HG02870 (cell line): ENCODE results near the gene CCND2.

Source experiments
- ATAC-seq: cut with Tn5 transposase; IDR thresholded peaks from one replicate; pipeline ENCODE4 v1.9.1; 2021; ENCODE audit warnings: mild to moderate bottlenecking, moderate library complexity; ENCODE audit not compliant: unreplicated experiment

The CCND2 gene

DNA sequence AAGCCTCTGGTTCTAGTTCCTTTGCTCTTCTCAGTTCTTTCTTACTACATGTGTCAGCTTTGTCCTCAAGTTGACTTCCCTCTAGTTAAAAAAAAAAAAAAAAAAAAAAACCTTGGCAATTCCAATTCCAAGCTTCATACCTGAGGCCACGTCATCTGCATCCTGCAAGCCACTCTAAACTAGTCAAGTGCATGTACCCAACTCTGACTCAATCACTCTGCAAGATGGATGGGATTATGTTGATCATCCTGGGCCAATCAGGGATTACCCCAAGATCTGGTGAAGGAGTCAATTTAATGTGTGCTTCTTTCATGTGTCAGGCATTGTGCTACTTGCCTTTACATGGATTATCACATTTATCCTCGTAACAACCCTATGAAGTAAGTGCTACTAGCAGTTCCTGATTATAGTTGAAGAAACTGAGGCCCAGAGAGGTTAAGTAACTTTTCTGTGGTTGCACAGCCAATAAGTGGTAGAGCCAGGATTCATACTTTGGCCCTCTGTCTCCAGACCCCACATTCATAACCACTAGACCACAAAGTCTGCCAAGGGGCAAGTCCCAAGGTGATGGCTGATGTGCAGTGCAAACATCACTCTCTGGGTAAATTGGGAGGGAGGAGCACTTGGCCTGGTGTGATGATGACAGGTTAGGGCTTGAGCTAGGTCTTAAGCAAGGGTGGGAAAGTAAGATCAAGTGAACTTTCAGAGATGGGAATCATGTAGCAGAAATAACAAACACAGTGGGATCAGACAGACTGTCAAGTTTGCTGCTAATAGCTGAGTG, 17.3 kb upstream of the CCND2 start:
- no peak for ATAC-seq

DNA sequence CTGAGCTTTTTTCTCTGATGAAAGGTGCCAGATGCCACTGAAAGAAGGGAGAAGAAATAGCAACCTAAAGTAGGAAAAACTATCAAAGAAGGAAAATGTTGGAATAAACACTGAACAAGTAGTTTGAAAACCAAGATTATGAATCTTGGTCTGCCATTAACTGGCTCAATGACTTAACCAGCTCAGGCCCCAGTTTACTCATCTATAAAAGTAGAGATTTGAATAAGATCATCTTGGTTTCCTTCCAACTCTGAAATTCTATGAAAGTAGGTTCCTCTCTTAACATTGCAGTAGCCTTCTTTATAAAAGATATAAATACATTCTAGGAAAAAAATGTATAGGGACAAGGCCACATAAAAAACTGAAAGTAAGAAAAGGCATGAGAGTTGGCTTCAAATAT, 16.1 kb upstream of the CCND2 start:
- ATAC-seq, result no peak

DNA sequence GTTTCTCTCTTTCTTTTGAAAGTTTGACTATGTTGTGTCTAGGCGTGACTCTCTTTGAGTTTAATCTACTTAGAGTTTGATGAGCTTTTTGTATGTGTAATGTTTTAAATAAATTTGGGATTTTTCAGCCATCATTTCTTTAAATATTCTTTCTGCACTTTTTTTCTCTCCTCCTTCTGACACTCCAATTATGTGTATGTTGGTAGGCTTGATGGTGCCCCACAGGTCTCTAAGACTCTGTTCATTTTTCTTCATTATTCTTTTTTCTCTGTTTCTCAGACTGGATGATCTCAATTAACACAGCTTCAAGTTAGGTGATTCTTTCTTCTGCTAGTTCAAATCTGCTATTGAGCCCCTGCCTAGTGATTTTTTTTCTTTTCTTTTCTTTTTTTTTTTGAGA, 14.5 kb upstream of the CCND2 start:
- ATAC-seq, result no peak

DNA sequence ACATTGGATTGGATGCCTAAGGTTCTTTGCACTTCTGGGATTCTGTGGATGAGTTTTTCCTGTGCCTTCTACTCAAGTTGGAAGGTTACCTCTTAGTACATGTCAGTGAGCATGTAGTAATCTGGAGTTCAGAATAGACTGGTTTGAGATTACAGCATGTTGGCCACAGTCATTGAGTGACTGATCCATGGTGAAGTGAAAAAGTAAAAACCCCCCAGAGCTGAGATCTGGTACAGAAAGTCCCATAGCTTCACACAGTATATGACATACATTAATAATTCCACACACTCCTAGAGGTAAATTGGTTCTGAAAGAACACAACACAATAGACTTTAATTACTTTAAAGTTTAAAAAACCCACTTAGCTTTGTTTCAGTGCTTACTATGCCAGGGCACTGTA, 11.9 kb upstream of the CCND2 start:
- peak; percentile 57 for ATAC-seq

DNA sequence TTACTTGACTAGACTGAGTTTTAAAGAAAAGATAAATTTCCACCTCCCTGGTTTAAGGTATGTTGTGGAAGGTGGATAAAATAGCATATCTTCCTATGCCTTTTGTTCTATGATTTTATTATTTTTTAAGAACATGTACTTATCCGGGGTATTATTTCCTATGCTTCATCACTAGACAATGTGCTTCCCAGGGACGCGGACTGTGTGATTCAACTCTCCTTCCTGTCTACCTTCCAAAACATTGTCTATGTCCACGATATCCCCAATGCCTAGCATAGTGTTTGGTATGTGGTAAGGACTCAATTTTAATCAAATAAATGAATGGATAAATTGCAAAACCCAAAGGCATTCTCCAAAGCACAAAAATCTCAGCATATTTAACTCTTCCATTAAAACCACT, 8.3 kb upstream of the CCND2 start:
- ATAC-seq, result no peak

DNA sequence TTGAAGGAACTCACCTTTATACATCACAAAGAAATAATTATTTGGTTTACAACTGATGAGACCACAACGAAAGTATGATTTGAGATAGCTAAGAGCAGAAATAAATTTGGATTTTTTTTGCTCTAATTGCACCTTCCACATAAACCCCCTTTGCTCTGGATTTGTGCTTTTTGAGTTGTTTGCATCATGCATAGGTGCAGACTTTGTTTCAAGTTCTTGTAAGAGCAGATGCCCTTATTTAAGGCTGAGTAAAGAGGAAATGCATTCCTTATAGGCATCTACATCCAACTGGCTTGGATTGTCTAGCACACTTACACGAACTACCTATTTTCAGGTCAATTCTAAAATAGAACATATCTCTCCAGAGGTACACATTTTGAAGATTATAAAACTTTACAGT, 6.6 kb upstream of the CCND2 start:
- no peak for ATAC-seq

DNA sequence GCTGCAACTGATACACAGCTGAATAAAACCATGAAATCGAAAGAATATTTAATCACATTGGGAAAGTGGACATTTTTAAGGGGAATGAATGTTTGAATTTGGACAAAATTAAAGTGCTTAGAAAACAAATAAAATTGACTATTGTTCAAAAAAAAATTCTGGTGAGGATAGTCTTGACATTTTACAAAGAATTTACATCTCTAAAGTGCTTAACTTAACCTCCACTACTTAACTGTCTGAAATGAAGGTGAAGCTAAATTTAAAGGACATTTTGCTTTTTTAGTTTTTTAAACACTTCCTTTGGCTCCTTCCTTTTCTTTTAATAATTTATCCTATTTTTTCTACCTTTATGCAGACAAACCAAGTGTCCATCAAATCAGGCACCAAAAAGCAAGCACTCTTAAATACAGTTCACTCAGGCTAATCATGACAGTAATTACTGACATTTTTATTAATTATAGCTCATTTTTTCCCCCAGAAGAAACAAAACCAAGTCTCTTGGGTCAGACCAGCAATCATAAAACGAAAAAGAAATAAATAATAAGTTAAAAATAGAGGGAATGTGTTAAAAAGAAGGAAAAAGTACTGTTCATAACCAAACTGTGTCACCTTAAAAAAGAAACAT, 5.7 kb upstream of the CCND2 start:
- ATAC-seq, result no peak

DNA sequence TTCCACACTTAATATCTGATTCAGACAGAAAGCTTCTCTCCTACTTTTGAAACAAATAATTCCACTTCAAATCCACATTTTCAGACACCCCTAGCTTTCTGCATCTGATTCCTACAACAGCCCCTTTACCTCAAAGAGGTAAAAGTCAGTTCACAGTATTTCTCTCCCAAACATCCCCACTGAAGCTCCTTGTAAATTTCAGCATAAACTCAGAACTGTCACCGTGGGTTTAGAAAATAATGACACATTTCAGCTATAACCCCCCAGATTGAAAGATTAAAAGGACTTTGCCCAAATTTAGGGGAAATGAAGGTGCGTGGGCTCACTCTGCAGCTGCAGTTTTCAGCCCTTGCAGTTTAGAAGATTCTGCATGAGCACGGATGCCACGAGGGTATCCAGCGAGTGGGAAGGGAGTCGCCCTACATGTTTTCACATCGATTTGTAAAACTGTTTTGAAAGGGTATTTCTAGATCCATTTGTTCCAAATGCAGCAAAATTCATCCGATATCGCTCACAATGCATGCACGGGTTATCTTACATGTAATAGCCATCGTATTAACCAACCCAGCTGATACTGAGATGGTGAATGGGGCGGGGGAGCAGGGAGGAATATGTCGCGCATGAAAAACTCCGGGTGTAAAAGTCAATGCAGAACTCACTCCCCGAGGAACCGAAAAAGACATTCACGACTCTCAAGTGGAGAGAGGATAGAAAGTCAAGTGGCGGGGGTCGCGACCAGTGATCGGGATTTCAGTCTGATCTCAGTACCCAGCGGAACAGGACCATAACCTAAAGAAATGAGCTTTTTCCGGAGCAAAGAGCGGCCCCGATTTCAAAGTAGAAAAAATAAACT, 5.0 kb upstream of the CCND2 start:
- no peak for ATAC-seq

DNA sequence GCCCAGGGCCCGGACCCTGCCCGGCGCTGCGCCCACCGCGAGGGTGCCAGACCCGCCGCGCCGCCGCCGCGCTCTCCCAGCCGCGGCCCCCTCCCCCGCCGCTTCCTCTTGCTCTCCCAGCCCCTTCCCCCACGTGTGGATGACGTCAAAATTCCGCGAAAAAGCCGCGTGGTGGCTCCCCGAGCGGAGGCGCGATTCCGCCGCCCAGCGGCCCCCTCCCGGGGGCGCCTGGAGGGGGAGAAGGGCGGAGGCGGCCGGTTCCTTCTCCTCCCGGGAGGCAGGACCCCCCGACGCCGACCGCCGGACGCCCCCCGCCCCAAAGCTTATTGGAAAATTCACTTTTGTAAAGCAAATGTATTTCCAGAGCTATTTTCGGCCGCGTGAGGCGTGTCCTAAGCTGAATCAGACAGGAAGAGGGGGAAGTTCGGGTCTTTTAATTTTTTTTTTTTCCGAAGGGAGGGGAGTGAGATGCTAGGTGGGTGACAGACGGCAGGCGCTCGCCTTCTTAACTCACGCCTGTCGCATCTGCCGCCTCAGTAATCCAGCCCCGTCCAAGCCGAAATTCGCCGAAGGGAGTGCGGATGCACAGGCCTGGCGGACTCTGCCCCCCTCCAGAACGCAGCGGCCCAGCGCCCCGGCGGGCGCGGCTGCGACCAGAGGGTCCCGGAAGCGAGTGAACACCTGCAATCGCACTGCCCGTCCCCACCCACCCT, 4.1 kb upstream of the CCND2 start:
- ATAC-seq, result no peak

DNA sequence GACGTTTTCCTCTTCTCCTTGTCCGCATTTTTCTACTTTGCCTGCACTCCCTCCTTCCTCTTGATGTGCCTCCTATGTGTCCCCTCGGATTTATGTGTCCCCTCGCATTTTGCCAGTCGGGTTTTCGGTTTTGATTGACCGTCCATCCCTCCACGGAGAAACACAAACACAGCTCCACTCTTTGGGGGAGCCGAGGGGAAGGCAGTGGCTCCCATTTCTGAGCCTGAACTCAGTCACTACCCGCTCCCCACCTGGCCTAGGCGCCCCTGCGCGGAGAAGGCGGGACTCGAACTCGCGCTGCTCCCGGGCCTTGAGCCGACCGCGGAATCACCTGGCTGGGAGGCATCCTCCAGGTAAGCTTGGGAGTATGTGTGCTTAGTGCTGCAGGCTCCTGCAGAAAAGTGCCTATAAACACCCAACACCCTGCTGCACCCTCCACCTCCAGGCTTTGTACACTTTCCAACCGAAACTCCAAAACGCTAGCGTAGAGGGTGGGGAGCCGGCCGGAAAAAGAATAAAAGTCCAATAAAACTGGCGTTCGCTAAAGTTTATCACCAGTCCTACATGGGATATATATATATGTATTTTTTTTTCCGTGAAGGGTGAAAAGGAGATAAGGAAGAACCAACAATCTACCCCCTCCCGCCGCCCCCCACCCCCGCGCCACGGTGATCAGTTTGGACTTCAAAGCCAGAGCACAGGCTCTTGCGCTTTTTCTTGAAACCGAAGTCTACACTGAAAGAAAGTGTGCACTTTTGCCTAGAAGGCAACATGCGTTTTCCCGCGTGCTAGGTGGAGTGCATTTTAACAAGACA, 3.3 kb upstream of the CCND2 start:
- no peak for ATAC-seq

DNA sequence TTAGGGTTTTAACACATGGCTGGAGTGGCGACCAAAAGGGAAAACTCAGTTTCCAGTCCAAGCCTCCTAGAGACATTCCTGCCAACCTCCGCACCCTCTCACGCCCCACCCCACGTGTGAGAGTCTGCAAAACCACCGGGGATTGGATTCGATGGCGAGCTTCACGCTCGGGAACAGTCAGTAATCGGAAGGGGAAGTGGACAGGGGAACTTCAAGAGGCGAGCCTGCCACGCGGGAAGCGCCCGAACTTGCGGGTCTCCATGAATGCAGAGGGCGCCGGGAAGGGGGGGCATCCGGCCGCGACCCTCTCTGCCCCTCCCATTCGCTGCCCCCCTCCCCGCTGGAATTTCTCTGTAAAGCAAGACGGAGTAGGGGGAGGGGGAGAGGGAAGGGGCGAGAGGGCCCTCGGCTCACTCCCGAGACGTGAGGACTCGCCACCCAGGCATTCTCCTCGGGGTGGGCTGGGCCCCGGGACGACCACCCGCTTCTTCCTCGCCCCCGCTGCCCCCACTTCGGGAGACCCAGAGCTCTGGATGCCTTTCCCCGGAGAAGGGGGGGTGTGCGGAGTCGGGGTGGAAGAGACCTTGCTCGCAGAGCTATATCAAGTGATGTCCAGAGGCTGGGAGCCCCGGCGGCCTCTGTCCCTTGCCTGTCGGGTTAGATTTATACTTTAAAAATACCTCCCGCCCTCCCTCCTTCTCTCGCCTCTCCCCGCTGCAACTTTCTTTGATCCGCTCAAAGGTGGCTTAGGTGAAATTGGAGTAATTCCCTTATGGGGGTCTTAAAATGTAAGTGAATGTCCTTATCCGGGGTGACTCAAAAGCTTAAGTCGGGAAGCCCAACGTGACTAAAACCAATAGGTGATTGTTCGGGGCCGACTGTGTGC, 2.5 kb upstream of the CCND2 start:
- no peak for ATAC-seq

DNA sequence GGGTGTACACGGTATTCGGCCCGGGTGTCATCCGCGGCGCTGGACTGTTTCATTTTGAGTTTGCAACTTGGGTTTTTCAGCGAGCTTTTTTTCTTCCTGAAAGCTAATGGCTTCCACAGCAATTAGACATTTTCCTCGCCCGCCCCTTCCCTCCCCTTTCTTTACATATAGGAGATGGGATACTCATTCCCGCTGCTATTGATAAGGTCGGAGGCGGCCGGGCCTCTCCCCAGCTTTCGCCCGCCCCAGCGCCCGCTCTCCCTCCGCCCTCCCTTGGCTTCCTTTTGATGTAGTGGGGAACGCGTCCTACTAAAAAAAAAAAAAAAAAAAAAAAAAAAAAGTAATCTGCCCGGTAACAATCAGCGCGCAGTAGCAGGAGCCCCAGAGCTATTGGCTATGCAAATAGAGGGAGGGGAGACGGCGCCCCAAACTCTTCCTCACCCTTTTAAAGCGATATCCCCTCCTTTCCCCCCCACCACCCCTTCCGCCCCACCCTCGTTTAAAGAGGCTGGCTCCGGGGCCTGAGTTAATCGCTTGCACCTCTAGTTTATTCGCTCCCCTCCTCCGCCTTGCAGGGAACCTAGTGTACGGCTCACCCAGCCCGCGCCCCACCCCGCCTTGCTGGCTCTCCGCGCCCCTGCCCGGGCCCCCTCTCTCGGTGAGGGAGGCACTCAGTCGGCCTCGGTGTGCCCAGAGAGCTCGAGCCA, 1.7 kb upstream of the CCND2 start:
- peak; percentile 39 for ATAC-seq

DNA sequence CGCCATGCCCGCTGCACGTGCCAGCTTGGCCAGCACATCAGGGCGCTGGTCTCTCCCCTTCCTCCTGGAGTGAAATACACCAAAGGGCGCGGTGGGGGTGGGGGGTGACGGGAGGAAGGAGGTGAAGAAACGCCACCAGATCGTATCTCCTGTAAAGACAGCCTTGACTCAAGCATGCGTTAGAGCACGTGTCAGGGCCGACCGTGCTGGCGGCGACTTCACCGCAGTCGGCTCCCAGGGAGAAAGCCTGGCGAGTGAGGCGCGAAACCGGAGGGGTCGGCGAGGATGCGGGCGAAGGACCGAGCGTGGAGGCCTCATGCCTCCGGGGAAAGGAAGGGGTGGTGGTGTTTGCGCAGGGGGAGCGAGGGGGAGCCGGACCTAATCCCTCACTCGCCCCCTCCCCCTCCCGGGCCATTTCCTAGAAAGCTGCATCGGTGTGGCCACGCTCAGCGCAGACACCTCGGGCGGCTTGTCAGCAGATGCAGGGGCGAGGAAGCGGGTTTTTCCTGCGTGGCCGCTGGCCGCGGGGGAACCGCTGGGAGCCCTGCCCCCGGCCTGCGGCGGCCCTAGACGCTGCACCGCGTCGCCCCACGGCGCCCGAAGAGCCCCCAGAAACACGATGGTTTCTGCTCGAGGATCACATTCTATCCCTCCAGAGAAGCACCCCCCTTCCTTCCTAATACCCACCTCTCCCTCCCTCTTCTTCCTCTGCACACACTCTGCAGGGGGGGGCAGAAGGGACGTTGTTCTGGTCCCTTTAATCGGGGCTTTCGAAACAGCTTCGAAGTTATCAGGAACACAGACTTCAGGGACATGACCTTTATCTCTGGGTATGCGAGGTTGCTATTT, 914 bp upstream of the CCND2 start:
- no peak for ATAC-seq

DNA sequence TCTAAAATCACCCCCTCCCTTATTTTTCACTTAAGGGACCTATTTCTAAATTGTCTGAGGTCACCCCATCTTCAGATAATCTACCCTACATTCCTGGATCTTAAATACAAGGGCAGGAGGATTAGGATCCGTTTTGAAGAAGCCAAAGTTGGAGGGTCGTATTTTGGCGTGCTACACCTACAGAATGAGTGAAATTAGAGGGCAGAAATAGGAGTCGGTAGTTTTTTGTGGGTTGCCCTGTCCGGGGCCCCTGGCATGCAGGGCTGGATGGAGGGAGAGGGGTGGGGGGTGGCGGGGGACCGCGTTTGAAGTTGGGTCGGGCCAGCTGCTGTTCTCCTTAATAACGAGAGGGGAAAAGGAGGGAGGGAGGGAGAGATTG, 300 bp upstream of the CCND2 start:
- ATAC-seq, result no peak

DNA sequence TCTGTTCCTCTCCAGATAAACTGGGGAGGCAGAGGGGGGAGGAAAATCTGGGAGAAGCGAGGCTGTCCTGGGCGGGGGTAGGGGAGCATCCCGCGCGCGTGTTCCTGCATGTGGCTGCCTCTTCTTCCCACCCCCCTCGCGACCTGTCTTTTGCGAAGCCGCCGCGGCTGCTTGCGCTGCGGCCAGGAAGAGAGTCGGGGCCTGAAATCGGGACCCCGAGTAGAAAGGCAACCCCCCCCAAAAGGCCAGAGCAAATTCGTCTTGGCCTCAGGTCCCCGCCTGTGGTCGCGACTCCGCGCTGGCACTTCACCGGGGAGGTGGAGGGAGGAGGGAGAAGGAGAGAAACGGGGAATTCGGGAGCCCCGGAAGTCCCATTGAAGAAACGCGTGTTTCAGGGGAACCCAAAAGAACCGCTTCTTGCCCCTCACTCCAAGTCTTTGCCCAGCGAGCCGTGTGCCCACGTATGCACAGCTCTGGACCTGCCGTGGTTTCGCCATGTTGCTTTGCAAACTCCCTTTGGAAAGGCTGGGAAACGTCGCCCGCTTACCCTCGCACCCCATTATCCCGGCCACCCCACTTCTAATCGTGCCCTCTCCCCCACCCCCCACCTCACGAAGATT, 944 bp downstream of the CCND2 start:
- no peak for ATAC-seq

DNA sequence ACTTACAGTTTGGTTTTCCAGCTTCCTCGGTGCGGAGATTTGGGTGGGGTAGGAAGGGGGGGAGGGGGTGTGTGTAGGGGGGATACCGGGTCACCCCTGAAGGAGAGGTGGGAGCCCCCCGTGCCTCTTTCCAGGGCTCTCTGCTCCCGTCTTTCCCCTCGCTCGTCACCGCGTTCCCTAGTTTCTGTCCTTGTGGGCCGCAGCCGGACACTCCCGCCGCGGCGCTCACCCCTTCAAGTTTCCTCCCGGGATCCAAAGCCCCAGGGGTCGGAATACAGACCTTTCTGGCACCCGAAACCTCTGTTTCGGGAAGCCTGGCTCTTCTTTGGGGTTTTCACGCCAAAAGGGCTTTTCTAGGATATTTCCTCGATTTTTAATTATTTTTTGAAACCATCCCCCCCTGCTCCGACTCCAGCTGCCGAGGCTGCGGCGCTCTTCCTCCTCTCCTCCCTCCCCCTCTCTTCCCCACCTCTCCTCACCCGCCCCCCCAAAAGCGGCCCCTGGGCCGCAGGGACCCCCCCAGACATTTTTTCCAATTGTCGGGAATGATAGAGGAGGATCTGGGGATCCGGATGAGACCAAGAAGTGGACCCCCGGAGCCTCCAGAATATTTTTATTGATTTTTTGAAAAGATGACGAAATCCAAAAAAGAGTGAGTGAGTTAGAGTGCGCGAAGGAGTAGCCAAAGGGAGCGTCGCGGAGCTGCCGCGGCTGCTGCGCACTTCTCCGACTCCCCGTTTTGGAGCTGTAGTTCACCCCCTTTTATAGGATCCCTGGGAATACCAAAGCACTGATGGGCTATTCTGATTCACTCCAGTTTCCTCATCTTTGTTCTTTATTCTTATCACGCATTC, 1.7 kb downstream of the CCND2 start:
- no peak for ATAC-seq
